HUES64 (cell line): ENCODE results near the gene BCL3.
"Not testable (repeated sequence)": the region's sequence is repeated elsewhere in the genome, so short reads cannot be mapped to it uniquely, and the experiment has no call there.

Experiments
- H3K27ac ChIP-seq: 2 replicates; pipeline ENCODE4 v1.7.0; 2013; ENCODE audit warnings: low read depth, low read length, inconsistent platforms
- H3K27me3 ChIP-seq: 2 replicates; pipeline ENCODE4 v1.6.1; 2013; ENCODE audit warnings: mild to moderate bottlenecking, low read length; ENCODE audit not compliant: insufficient read depth
- H3K36me3 ChIP-seq: 2 replicates; pipeline ENCODE4 v1.6.1; 2013; ENCODE audit warnings: mild to moderate bottlenecking, low read length; ENCODE audit not compliant: insufficient read depth
- H3K4me1 ChIP-seq: 2 replicates; pipeline ENCODE4 v1.6.1; 2013; ENCODE audit warnings: mild to moderate bottlenecking, low read length, moderate library complexity; ENCODE audit not compliant: insufficient read depth
- H3K4me3 ChIP-seq: 2 replicates; pipeline ENCODE4 v1.5.1; 2013; ENCODE audit warnings: mild to moderate bottlenecking, low read length, moderate library complexity
- H3K9ac ChIP-seq: 2 replicates; pipeline ENCODE4 v1.6.1; 2013; ENCODE audit warnings: mild to moderate bottlenecking, low read depth, low read length
- H3K9me3 ChIP-seq: 2 replicates; pipeline ENCODE4 v1.6.1; 2013; ENCODE audit warnings: low read depth, low read length; ENCODE audit not compliant: insufficient read depth
- WGBS: fragments of 150-250, 120-280 bp; methylation state at CpG from one replicate; pipeline ENCODE4 v1.1.7; 2013; ENCODE audit warnings: missing lambda C conversion rate; 5-methylcytosine and 5-hydroxymethylcytosine counted together

Gene BCL3

DNA sequence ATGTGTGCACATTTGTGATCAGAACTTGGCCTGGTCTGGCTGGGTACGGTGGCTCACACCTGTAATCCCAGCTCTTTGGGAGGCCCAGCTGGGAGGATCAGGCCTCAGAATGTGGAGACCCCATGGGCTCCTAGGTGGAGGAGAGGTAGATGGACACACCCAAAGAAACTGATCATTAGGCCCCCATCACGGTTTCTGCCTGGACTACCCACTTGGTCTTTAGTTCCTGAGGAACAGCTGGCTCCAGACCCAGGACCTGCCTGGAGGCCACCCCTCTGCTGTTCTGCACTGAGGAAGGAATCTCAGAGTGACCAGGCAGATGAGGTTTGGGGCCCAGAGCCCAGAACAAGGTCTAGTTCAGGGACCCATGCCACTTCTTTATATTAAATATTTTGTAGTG lies 30.6 kb downstream of the BCL3 start:
- no peak overlapping the region for H3K27ac ChIP-seq
- WGBS: 84% methylated on average over 2 of the region's 2 CpGs

DNA sequence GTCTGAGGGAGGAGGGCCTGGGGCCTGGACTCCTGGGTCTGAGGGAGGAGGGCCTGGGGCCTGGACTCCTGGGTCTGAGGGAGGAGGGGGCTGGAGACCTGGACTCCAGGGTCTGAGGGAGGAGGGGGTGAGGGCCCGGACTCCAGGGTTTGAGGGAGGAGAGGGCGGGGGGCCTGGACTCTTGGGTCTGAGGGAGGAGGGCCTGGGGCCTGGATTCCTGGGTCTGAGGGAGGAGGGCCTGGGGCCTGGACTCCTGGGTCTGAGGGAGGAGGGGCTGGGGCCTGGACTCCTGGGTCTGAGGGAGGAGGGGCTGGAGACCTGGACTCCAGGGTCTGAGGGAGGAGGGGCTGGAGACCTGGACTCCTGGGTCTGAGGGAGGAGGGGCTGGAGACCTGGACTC lies 33.2 kb downstream of the BCL3 start:
- H3K4me3 ChIP-seq, H3K4me1 ChIP-seq, H3K9me3 ChIP-seq, H3K9ac ChIP-seq, H3K27ac ChIP-seq, H3K27me3 ChIP-seq: not testable (repeated sequence)
- 91% methylated on average over 2 of the region's 2 CpGs for WGBS
- H3K36me3 ChIP-seq: peaks cover 15% of the 10 kb centered on the region; the same call in 1 of the 2 replicates

More for the DNA sequence above, 30.6 kb downstream of the BCL3 start:
- peaks cover 6% of the 10 kb centered on the region; the same call in 1 of the 2 replicates for H3K36me3 ChIP-seq
- no peak overlapping the region for H3K9ac ChIP-seq
- H3K9me3 ChIP-seq: no peaks in the 10 kb centered on the region
- H3K4me1 ChIP-seq: no peaks in the 10 kb centered on the region; the same call in 1 of the 2 replicates
- H3K4me3 ChIP-seq: no peak overlapping the region
- H3K27me3 ChIP-seq: no peaks in the 10 kb centered on the region

DNA sequence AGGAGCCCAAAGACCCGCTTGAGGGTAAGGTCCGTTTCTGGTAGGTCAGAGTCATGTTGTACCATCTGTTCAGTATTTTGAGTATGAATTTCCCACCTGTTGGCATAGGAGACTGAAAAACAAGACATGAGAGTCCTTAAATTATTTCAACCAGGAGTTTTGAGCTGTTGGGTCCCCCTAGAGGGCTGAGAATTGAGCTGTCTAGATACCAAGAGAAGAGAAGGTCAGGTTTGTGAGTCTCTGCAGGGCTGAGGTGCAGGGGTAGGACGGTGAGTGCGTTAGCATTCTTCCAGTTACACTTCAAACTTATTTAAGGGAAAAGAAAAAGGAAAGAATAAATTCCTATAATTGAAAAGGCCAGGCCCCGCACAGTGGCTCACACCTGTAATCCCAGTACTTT lies 34.2 kb downstream of the BCL3 start:
- no peak overlapping the region for H3K9ac ChIP-seq
- H3K27ac ChIP-seq: no peak overlapping the region
- H3K27me3 ChIP-seq: no peaks in the 10 kb centered on the region
- 93% methylated on average over 3 of the region's 5 CpGs for WGBS
- H3K4me3 ChIP-seq: no peak overlapping the region
- H3K36me3 ChIP-seq: peaks cover 16% of the 10 kb centered on the region; the same call in 1 of the 2 replicates
- H3K4me1 ChIP-seq: no peaks in the 10 kb centered on the region
- no peaks in the 10 kb centered on the region for H3K9me3 ChIP-seq

DNA sequence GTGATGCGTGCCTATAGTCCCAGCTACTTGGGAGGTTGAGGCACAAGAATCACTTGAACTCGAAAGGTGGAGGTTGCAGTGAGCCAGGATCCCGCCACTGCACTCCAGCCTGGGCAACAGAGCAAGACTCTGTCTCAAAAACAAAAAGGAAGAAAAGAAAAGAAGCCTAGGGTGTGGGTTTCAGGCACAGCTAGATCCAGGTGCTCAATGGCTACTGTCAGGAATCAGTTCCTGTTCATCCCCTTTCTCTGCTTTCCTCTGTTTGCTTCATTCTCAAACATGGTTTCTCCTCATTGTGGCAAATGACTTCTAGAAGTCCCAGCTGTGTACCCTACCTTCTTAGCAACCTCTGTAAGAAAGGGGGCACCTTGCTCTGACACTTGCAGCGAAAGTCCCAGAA lies 35.0 kb downstream of the BCL3 start:
- H3K27ac ChIP-seq: no peak overlapping the region
- no peaks in the 10 kb centered on the region for H3K27me3 ChIP-seq
- H3K36me3 ChIP-seq: peaks cover 16% of the 10 kb centered on the region; the same call in 1 of the 2 replicates
- no peak overlapping the region for H3K4me3 ChIP-seq
- no peaks in the 10 kb centered on the region for H3K9me3 ChIP-seq
- no peak overlapping the region for H3K9ac ChIP-seq
- WGBS: 96% methylated on average over 4 of the region's 4 CpGs
- H3K4me1 ChIP-seq: no peaks in the 10 kb centered on the region

DNA sequence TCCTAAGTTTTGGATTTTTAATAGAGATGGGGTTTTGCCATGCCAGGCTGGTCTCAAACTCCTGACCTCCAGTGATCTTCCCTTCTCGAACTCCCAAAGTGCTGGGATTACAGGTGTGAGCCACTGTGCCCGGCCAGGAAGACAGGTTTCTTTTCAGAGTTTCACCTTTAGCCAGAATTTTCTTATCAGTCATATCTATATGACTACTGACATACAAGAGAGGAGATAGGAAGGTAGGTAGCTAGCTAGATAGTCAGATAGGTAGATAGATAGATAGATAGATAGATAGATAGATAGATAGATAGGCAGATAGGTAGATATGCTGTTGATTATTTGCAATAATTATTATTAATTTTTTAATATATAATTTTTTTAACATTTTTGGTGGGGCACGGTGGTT lies 36.8 kb downstream of the BCL3 start:
- no peak overlapping the region for H3K9ac ChIP-seq
- peaks cover 27% of the 10 kb centered on the region for H3K36me3 ChIP-seq
- H3K27ac ChIP-seq: no peak overlapping the region
- no peak overlapping the region for H3K4me3 ChIP-seq
- no peaks in the 10 kb centered on the region for H3K9me3 ChIP-seq
- H3K4me1 ChIP-seq: no peaks in the 10 kb centered on the region
- WGBS: 93% methylated on average over 3 of the region's 3 CpGs
- H3K27me3 ChIP-seq: no peaks in the 10 kb centered on the region

DNA sequence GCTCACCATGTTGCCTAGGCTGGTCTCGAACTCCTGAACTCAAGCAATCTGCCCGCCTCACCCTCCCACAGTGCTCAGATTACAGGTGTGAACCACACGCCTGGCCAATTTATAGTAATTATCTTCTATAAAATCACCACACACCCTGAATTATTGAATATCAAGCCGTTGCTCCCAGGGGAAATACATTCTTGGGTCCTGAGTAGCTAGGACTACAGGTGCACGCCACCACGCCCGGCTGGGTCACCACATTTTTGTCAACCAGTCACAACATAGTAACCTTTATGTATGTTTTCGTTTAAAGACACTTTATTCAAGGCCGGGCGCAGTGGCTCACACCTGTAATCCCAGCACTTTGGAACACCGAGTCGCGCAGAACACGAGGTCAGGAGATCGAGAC lies 37.5 kb downstream of the BCL3 start:
- H3K4me1 ChIP-seq: no peaks in the 10 kb centered on the region
- H3K36me3 ChIP-seq: peaks cover 26% of the 10 kb centered on the region
- no peak overlapping the region for H3K9ac ChIP-seq
- 94% methylated on average over 15 of the region's 15 CpGs for WGBS
- H3K27ac ChIP-seq: no peak overlapping the region
- H3K9me3 ChIP-seq: no peaks in the 10 kb centered on the region
- H3K27me3 ChIP-seq: no peaks in the 10 kb centered on the region
- no peak overlapping the region for H3K4me3 ChIP-seq

DNA sequence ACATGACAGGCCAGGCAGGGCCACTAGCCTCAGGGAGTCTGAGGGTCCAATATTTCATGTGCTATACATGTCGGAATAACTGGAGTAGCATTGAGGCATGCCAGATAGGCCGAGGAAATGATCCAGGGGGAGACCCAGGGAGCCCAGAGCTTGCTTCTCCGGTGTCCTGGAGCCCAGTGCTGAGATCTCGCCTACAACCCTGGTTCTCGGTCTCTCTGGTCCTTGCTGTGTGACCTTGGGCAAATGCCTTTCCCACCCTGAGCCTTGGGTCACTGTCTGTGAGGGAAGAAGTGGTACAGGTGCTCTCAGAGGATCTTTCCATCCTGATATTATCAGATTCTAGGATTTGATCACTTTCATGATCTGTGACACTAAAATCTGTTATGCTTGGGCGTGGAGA lies 40.5 kb downstream of the BCL3 start:
- Histone ChIP-seq H3K4me3 (no peak overlapping the region), H3K9ac (no peak overlapping the region), H3K36me3 (peaks cover 32% of the 10 kb centered on the region), H3K4me1 (no peaks in the 10 kb centered on the region), H3K27ac (no peak overlapping the region), H3K9me3 (no peaks in the 10 kb centered on the region), H3K27me3 (no peaks in the 10 kb centered on the region)
- WGBS: 94% methylated on average over 6 of the region's 6 CpGs

DNA sequence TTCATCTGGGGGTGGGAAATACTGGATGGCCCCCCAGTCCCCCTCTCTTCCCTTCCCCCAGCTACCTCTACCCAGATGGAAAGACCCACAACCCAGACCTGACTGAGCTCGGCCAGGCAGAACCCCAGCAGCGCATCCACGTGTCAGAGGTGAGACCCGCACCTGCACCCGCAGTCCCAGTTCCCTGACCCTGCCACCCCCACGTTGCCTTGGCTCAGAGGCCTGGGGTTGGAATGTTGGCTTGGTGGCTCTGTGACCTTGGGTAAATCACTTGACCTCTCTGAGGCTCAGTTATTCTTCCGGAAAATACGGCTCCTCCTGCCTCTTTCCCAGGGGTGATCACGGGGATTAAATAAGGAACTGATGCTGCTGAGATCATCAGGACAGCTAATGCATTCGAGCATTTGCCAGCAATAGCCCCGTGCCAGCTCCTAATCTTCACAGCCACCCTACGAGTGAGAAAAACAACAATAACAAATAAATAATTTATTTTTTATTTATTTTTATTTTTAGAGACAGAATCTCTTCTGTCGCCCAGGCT lies 41.5 kb downstream of the BCL3 start:
- no peaks in the 10 kb centered on the region for H3K4me1 ChIP-seq
- WGBS: 94% methylated on average over 12 of the region's 13 CpGs

DNA sequence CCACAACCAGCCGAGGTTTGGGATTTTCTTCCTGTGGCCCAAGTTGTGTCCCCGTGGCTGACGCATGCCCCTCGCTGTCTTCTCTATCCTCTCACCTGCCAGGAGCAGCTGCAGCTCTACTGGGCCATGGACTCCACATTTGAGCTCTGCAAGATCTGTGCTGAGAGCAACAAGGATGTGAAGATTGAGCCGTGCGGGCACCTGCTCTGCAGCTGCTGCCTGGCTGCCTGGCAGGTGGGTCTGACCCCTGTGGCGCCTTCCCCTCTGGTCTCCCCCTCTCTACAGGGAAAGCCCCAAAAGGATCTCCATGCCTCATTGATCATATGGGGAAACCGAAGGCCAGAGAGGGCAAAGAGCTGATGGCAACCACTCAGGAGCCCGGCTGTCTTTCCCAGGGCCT lies 43.8 kb downstream of the BCL3 start:
- Histone ChIP-seq H3K27ac (no peak overlapping the region), H3K27me3 (no peaks in the 10 kb centered on the region), H3K4me1 (no peaks in the 10 kb centered on the region), H3K4me3 (no peak overlapping the region), H3K9ac (no peak overlapping the region), H3K9me3 (no peaks in the 10 kb centered on the region), H3K36me3 (peaks cover 38% of the 10 kb centered on the region)
- WGBS: 91% methylated on average over 9 of the region's 9 CpGs

More for the DNA sequence above, 41.5 kb downstream of the BCL3 start:
- Histone ChIP-seq H3K9me3 (no peaks in the 10 kb centered on the region), H3K9ac (no peak overlapping the region), H3K4me3 (no peak overlapping the region), H3K27me3 (no peaks in the 10 kb centered on the region), H3K36me3 (peaks cover 41% of the 10 kb centered on the region), H3K27ac (no peak overlapping the region)

DNA sequence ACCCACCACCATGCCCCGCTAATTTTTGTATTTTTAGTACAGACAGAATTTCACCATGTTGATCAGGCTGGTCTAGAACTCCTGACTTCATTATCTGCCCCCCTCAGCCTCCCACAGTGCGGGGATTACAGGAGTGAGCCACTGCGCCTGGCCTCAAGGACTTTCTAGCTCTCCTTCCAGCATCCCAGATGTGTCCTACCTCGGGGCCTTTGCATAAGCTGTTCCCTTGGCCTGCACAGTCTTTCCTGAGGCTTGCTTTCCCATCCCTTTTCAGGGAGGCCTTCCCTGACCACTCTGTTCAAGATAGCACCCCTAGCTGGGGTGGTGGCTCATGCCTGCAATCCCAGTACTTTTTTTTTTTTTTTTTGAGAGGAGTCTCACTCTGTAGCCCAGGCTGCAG lies 46.1 kb downstream of the BCL3 start:
- Histone ChIP-seq H3K27ac (no peak overlapping the region), H3K4me3 (no peak overlapping the region), H3K36me3 (peaks cover 38% of the 10 kb centered on the region), H3K4me1 (no peaks in the 10 kb centered on the region), H3K9ac (no peak overlapping the region), H3K9me3 (no peaks in the 10 kb centered on the region), H3K27me3 (no peaks in the 10 kb centered on the region)
- 94% methylated on average over 4 of the region's 4 CpGs for WGBS

DNA sequence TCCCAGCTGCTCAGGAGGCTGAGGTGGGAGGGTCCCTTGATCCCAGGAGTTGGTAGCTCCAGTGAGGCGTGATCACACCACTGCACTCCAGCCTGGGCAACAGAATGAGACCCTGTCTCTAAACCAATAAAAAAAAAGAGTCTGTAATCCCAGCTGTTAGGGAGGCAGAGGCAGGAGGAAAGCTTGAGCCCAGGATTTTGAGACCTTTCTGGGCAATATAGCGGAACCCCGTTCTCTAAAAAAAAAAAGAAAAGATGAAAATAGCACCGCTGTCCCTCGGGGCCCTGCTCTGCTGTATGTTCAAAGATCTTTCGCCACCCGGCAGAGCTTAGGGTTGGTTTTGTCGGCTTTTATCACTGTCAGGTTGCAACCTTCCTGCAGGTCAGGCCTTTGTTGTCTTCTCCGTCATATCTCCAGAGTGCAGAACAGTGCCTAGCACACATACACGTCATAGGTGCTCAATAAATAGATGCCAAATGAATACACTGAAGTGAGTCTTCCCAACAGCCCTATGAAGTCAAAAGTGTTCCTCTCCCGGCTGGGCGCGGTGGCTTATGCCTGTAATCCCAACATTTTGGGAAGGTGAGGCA lies 47.0 kb downstream of the BCL3 start:
- WGBS: 92% methylated on average over 13 of the region's 13 CpGs
- Histone ChIP-seq H3K27me3 (no peaks in the 10 kb centered on the region), H3K4me3 (no peak overlapping the region), H3K27ac (no peak overlapping the region), H3K4me1 (no peaks in the 10 kb centered on the region), H3K36me3 (peaks cover 33% of the 10 kb centered on the region; the same call in 1 of the 2 replicates), H3K9ac (no peak overlapping the region), H3K9me3 (no peaks in the 10 kb centered on the region)

DNA sequence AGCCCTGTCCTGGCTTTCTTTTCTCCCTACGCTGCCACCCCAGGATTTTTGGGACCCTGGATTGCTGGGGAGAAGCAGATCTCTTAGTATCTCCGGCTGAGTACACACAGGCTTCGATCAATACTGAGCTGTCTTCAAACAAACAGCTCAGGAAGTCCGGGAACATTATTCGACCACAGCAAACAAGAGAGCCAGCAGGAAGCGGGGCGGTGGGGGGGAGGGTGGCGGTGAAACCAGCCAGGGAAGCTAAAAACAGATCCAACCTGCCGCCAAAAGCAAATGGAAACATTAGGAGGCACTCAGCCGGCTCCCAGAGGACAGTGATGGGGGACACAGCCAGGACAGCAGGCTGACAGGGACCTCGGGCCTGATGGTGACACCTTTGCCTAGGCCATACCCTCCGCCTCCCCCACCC lies 48.2 kb downstream of the BCL3 start:
- 32% methylated on average over 12 of the region's 12 CpGs for WGBS
- no peak overlapping the region for H3K9ac ChIP-seq
- no peaks in the 10 kb centered on the region for H3K27me3 ChIP-seq
- H3K4me1 ChIP-seq: no peaks in the 10 kb centered on the region
- no peaks in the 10 kb centered on the region for H3K9me3 ChIP-seq
- no peak overlapping the region for H3K4me3 ChIP-seq
- H3K36me3 ChIP-seq: peaks cover 30% of the 10 kb centered on the region; the same call in 1 of the 2 replicates
- H3K27ac ChIP-seq: peak overlapping the region; percentile 73
